HepG2 (cell line): ENCODE data around the gene RABIF. TPM values are rescaled to one million over a fixed set of nuclear protein-coding genes. Genes with fewer than 3 reads are reported as not detected.
A peak's percentile ranks its signal among the peaks of the same experiment; 100 is the strongest.

Source experiments
- AGO2 ChIP-seq: fragments of 200-400 bp; formaldehyde crosslinking; optimal IDR thresholded peaks from 2 replicates; pipeline ENCODE3; 2017; ENCODE audit warnings: mild to moderate bottlenecking, low read depth, low read length, moderate library complexity
- CBX1 ChIP-seq: IDR thresholded peaks from one replicate; pipeline ENCODE4 v1.6.1; 2016; ENCODE audit warnings: antibody characterized with exemption, low read depth
- ETV5 ChIP-seq: IDR thresholded peaks from 2 replicates; pipeline ENCODE4 v1.6.1; 2018; ENCODE audit warnings: missing biosample characterization, missing genetic modification reagents, inconsistent platforms, borderline replicate concordance
- KLF11 ChIP-seq: IDR thresholded peaks from 2 replicates; pipeline ENCODE4 v1.6.1; 2016; ENCODE audit warnings: missing compliant biosample characterization
- MIER3 ChIP-seq: IDR thresholded peaks from 2 replicates; pipeline ENCODE4 v1.6.1; 2016; ENCODE audit warnings: missing compliant biosample characterization, borderline replicate concordance
- MXI1 ChIP-seq: IDR thresholded peaks from 3 replicates; pipeline ENCODE4 v1.6.1; 2012; ENCODE audit warnings: low read depth, low read length, inconsistent platforms, borderline replicate concordance
- NFKB2 ChIP-seq: sonication (generic); formaldehyde crosslinking; IDR thresholded peaks from 2 replicates; pipeline ENCODE4 v1.4.0; 2020; ENCODE audit warnings: missing genetic modification reagents, borderline replicate concordance
- POLR2AphosphoS2 ChIP-seq: IDR thresholded peaks from 2 replicates; pipeline ENCODE4 v1.6.1; 2011; ENCODE audit warnings: low read depth, low read length, improper control_type of control experiment
- RFX1 ChIP-seq: fragments of 450-650 bp; IDR thresholded peaks from 2 replicates; pipeline ENCODE4 v1.6.1; 2017
- SATB2 ChIP-seq: sonication (generic); formaldehyde crosslinking; IDR thresholded peaks from 2 replicates; pipeline ENCODE4 v1.5.0; 2020; ENCODE audit warnings: missing genetic modification reagents
- SMARCC2 ChIP-seq: fragments of 450-650 bp; IDR thresholded peaks from 2 replicates; pipeline ENCODE4 v1.6.1; 2017; ENCODE audit warnings: antibody characterized with exemption, mild to moderate bottlenecking
- TSC22D2 ChIP-seq: sonication (generic); formaldehyde crosslinking; IDR thresholded peaks from 2 replicates; pipeline ENCODE4 v1.5.1; 2020; ENCODE audit warnings: missing genetic modification reagents, mild to moderate bottlenecking, borderline replicate concordance
- ZBTB20 ChIP-seq: sonication (generic); formaldehyde crosslinking; IDR thresholded peaks from 2 replicates; pipeline ENCODE4 v1.8.1; 2023; ENCODE audit warnings: missing genetic modification reagents, low read depth, mild to moderate bottlenecking, borderline replicate concordance
- ZBTB25 ChIP-seq: IDR thresholded peaks from 2 replicates; pipeline ENCODE4 v1.6.1; 2018; ENCODE audit warnings: missing genetic modification reagents
- ZFP90 ChIP-seq: sonication (generic); formaldehyde crosslinking; IDR thresholded peaks from 2 replicates; pipeline ENCODE4 v1.8.0; 2022; ENCODE audit warnings: missing genetic modification reagents, mild to moderate bottlenecking, inconsistent platforms, borderline replicate concordance
- ZFP91 ChIP-seq: sonication (generic); formaldehyde crosslinking; IDR thresholded peaks from 2 replicates; pipeline ENCODE4 v1.9.0; 2022; ENCODE audit warnings: missing genetic modification reagents, mild to moderate bottlenecking, borderline replicate concordance
- ZMAT5 ChIP-seq: sonication (generic); formaldehyde crosslinking; IDR thresholded peaks from 2 replicates; pipeline ENCODE4 v1.5.0; 2020; ENCODE audit warnings: mild to moderate bottlenecking, low read depth, missing genetic modification reagents, borderline replicate concordance
- ZNF101 ChIP-seq: sonication (generic); formaldehyde crosslinking; IDR thresholded peaks from 2 replicates; pipeline ENCODE4 v1.4.0; 2020; ENCODE audit warnings: mild to moderate bottlenecking, low read depth, missing genetic modification reagents, borderline replicate concordance
- ZNF121 ChIP-seq: sonication (generic); formaldehyde crosslinking; IDR thresholded peaks from 2 replicates; pipeline ENCODE4 v1.5.0; 2020; ENCODE audit warnings: mild to moderate bottlenecking, missing genetic modification reagents
- ZNF251 ChIP-seq: sonication (generic); formaldehyde crosslinking; IDR thresholded peaks from 2 replicates; pipeline ENCODE4 v1.9.0; 2021; ENCODE audit warnings: mild to moderate bottlenecking, missing genetic modification reagents
- ZNF317 ChIP-seq: sonication (generic); formaldehyde crosslinking; IDR thresholded peaks from 2 replicates; pipeline ENCODE4 v1.5.0; 2020; ENCODE audit warnings: mild to moderate bottlenecking, missing genetic modification reagents
- ZNF333 ChIP-seq: sonication (generic); formaldehyde crosslinking; IDR thresholded peaks from 2 replicates; pipeline ENCODE4 v1.4.0; 2020; ENCODE audit warnings: mild to moderate bottlenecking, missing genetic modification reagents, borderline replicate concordance
- ZNF710 ChIP-seq: sonication (generic); formaldehyde crosslinking; IDR thresholded peaks from 2 replicates; pipeline ENCODE4 v1.5.0; 2020; ENCODE audit warnings: mild to moderate bottlenecking, missing genetic modification reagents, borderline replicate concordance
- ZNF737 ChIP-seq: sonication (generic); formaldehyde crosslinking; IDR thresholded peaks from 2 replicates; pipeline ENCODE4 v1.5.0; 2020; ENCODE audit warnings: missing genetic modification reagents, mild to moderate bottlenecking, borderline replicate concordance
- ZNF816 ChIP-seq: sonication (generic); formaldehyde crosslinking; IDR thresholded peaks from 2 replicates; pipeline ENCODE4 v1.8.0; 2022; ENCODE audit warnings: missing genetic modification reagents, mild to moderate bottlenecking, borderline replicate concordance
- polyA plus RNA-seq, 8 experiments: library from polyadenylated mRNA; depleted of rRNA in 3 of 8; stranded (reverse) in 7 of 8; unstranded in 1 of 8; fragments of >200 nt; fragmentation: Illumina TruSeq in 4 of 8; extraction: Trizol in 4 of 8; gene quantifications; 2 replicates each; pipeline versions ENCODE4 v1.2.1 to v1.2.3, GENCODE V29; 2011 to 2016; ENCODE audit warnings: low read depth in 4 of 8, missing spikeins in 1 of 8, mixed read lengths in 1 of 8; ENCODE audit not compliant: insufficient read depth in 1 of 8
- total RNA-seq, 5 experiments: library from RNA; depleted of rRNA; stranded (reverse); fragments of >200 nt; fragmentation: Illumina TruSeq; extraction: Trizol; gene quantifications; 2 replicates each; pipeline ENCODE4 v1.2.3, GENCODE V29; 2016; ENCODE audit warnings: low read depth in 1 of 5

Gene RABIF
- total and polyA plus RNA-seq, 2 of the 13 experiments (the other 11 are each of a cell fraction or from before 2014, with no cell fraction given): 7.6 to 8.3 TPM

- TF ChIP-seq ETV5 (CRISPR knock-in tag) (peak; percentile 56), MIER3 (CRISPR knock-in tag) (peak; percentile 87), ZNF333 (CRISPR knock-in tag) (peak; percentile 77), CBX1 (peak; percentile 74), ZNF816 (CRISPR knock-in tag) (peak; percentile 17; the same call in 1 of the 2 replicates), MXI1 (peak; percentile 76; the same call in 1 of the 3 replicates), SATB2 (CRISPR knock-in tag) (no peak), KLF11 (peak; percentile 93; the same call in 1 of the 2 replicates), AGO2 (peak; percentile 42), ZNF251 (CRISPR knock-in tag) (no peak), ZNF121 (CRISPR knock-in tag) (0 out of 2 replicates have a peak, but pooled peaks have one; percentile 9), TSC22D2 (CRISPR knock-in tag) (no peak; the same call in 1 of the 2 replicates), ZNF317 (CRISPR knock-in tag) (peak; percentile 36; the same call in 1 of the 2 replicates), ZFP90 (CRISPR knock-in tag) (peak; percentile 96), NFKB2 (peak; percentile 94; the same call in 1 of the 2 replicates), ZBTB20 (CRISPR knock-in tag) (peak; percentile 58; the same call in 1 of the 2 replicates), RFX1 (no peak), SMARCC2 (no peak), ZNF101 (CRISPR knock-in tag) (no peak), ZBTB25 (CRISPR knock-in tag) (peak; percentile 88), ZNF710 (CRISPR knock-in tag) (no peak; the same call in 1 of the 2 replicates), ZNF737 (CRISPR knock-in tag) (no peak), POLR2AphosphoS2 (no peak), ZFP91 (CRISPR knock-in tag) (peak; percentile 92; the same call in 1 of the 2 replicates), ZMAT5 (CRISPR knock-in tag) (no peak)
Observed at GRCh38 chr1:202926581-202927491, 37.9 kb upstream of the RABIF start, which contains the start of gene KLHL12 (continued).
